ENCODE data around the gene NPY. TPM values are rescaled to one million over a fixed set of nuclear protein-coding genes. Genes with fewer than 3 reads are reported as not detected.

NPY gene
- total and polyA plus RNA-seq, 2 of the 4 experiments (the other 2 are of a cell fraction) = not detected

GRCh38 chr7:24245362-24245761 is 38.6 kb upstream of the NPY start:
- Histone ChIP-seq H3K27ac (ENCODE audit: insufficient read depth, low read length) (no peak overlapping the region), H3K56ac (ENCODE audit: extremely low read depth, insufficient read depth, low read length) (no peak overlapping the region), H2AFZ (replicated peaks; ENCODE audit: low read length, poor library complexity) (no peak overlapping the region), H3K9me1 (ENCODE audit: insufficient read depth, low read length) (no peaks in the 10 kb centered on the region), H4K5ac (ENCODE audit: low read depth, low read length) (no peak overlapping the region), H3K4me1 (ENCODE audit: control insufficient read depth, insufficient read depth, low read length) (no peaks in the 10 kb centered on the region), H3K4me3 (ENCODE audit: insufficient read depth, low read depth, low read length) (no peak overlapping the region), H2AK9ac (replicated peaks; ENCODE audit: low read depth, low read length, poor library complexity) (no peak overlapping the region), H3K36me3 (ENCODE audit: control insufficient read depth, insufficient read depth, low read length) (no peaks in the 10 kb centered on the region), H3K4me2 (ENCODE audit: low read depth, low read length) (no peak overlapping the region), H2BK20ac (ENCODE audit: low read depth, low read length) (no peak overlapping the region), H3K27me3 (ENCODE audit: control insufficient read depth, insufficient read depth, low read length) (no peaks in the 10 kb centered on the region), H4K20me1 (ENCODE audit: insufficient read depth, low read length) (no peaks in the 10 kb centered on the region), H2AK5ac (ENCODE audit: low read depth, low read length) (no peak overlapping the region), H3K14ac (replicated peaks; ENCODE audit: low read depth, low read length) (no peak overlapping the region), H3K9ac (ENCODE audit: low read depth, low read length) (no peak overlapping the region), H2BK120ac (ENCODE audit: low read depth, low read length) (no peak overlapping the region), H2BK5ac (ENCODE audit: low read depth, low read length, poor library complexity, severe bottlenecking) (no peak overlapping the region), H3K23ac (ENCODE audit: low read depth, low read length) (no peak overlapping the region), H4K91ac (ENCODE audit: insufficient read depth, low read depth, low read length) (no peak overlapping the region), H3K4ac (ENCODE audit: low read depth, low read length) (no peak overlapping the region), H4K8ac (ENCODE audit: low read depth in 2 of 2, low read length in 2 of 2) (no peak overlapping the region), H3K9me3 (ENCODE audit: control insufficient read depth, insufficient read depth, low read length) (no peaks in the 10 kb centered on the region), H2BK15ac (ENCODE audit: low read depth, low read length) (no peak overlapping the region), H3K79me1 (ENCODE audit: low read depth in 1 of 2, low read length in 2 of 2) (no peaks in the 10 kb centered on the region), H3K18ac (ENCODE audit: low read depth, low read length) (no peak overlapping the region)
- ATAC-seq (ENCODE audit: low read depth) (no peak), DNase-seq (no peak)
- intact Hi-C loops (cut with micrococcal nuclease) = no loop called here
- POLR2A ChIA-PET (ENCODE audit: unreplicated experiment) = no interaction called here
- BruUV-seq (replicated peaks) = no TSS peak
- in situ Hi-C loops (cut with MboI; ENCODE audit: low sequenced_read_pairs) = no loop called here
- dilution Hi-C loops (cut with HindIII; ENCODE audit: low sequenced_read_pairs, unreplicated experiment) = no loop called here
- CTCF ChIA-PET = interaction anchor here (0.7 kb wide), 1 partner anchor 17 kb away, joined by 3 read pairs; no protein-coding TSS in a partner anchor
- TF ChIP-seq CHD1 (IDR thresholded peaks at IDR 0.05; ENCODE audit: low read depth, low read length) (no peak), MAZ (IDR thresholded peaks at IDR 0.05; ENCODE audit: borderline replicate concordance, low read depth, low read length) (no peak), POLR2A (IDR thresholded peaks at IDR 0.05; ENCODE audit: low read depth, low read length) (no peak), SMC3 (IDR thresholded peaks at IDR 0.05; ENCODE audit: low read depth, low read length) (no peak), RFX5 (IDR thresholded peaks at IDR 0.05; ENCODE audit: low read depth, low read length) (no peak), RCOR1 (IDR thresholded peaks at IDR 0.05; ENCODE audit: insufficient replicate concordance, low read length) (no peak), FOS (IDR thresholded peaks at IDR 0.05; ENCODE audit: low read depth, low read length) (no peak)

All from IMR-90 (cell line).